ENCODE results near the gene NEMP1.

DNA sequence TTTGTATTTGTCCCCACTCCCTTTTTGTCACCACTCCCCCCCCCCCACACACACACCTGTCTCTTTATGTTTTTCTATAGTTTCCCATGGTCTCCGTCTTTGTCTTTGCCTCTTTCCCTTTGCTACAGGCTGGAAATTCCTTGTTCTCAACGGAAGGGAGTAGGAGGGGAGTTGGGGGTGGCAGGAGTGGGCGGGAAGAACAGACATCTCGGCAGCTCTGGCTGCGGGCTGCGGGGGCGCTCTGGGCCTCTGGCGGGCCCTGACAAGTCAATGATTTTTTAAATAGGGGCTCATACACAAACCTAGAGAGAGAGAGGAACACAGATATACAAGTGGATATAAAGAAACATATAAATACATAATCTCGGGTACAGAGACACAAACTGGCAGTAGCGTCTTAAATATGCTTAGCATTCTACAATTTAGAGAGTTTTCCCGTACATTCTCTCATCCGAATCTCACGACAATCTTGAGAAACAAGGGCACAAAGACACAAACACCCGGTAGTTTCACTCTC, 8.0 kb upstream of the NEMP1 start:
- TF ChIP-seq POLR2A (IDR thresholded peaks at IDR 0.05) (no peak), POLR2AphosphoS5 (IDR thresholded peaks at IDR 0.05) (no peak)
- TF ChIP-seq, protein P1, sequence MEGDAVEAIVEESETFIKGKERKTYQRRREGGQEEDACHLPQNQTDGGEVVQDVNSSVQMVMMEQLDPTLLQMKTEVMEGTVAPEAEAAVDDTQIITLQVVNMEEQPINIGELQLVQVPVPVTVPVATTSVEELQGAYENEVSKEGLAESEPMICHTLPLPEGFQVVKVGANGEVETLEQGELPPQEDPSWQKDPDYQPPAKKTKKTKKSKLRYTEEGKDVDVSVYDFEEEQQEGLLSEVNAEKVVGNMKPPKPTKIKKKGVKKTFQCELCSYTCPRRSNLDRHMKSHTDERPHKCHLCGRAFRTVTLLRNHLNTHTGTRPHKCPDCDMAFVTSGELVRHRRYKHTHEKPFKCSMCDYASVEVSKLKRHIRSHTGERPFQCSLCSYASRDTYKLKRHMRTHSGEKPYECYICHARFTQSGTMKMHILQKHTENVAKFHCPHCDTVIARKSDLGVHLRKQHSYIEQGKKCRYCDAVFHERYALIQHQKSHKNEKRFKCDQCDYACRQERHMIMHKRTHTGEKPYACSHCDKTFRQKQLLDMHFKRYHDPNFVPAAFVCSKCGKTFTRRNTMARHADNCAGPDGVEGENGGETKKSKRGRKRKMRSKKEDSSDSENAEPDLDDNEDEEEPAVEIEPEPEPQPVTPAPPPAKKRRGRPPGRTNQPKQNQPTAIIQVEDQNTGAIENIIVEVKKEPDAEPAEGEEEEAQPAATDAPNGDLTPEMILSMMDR (IDR thresholded peaks at IDR 0.05 in 8 of 11, conservative IDR thresholded peaks at IDR 0.05 in 3 of 11) = peak in 3 of 11 experiments; percentile 20 to 38 (median 35)
